GM12875 (cell line): ENCODE measurements around the gene TAB2.

Experiments used
- H3K4me3 ChIP-seq: one replicate; pipeline ENCODE4 v1.5.1; 2011; ENCODE audit warnings: low read depth, low read length, control low read depth
- TF ChIP-seq, protein P1 (sequence below): IDR thresholded peaks from 2 replicates; pipeline ENCODE4 v1.5.1; 2011; ENCODE audit warnings: low read depth, mild to moderate bottlenecking, control low read depth, inconsistent platforms, low read length, moderate library complexity, borderline replicate concordance; ENCODE audit not compliant: insufficient read depth

TAB2 gene

DNA sequence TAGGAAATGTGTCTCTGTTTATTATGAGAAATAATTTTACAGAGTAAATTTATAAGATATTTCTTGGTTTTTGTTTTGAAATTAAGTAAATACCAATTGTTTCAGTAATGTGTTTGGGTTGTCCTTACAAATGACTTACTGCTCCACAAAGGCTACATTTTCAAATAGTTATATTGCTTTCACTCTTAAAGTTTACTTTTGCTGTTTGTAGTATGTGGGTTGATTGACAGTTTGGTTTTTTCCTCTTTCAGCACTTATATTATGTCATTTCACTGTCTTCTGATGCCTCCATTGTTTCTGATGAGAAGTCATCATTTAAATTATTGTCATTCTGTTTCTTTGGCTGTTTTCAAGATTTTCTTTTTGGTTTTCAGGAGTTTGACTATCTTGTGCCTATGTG lies 47.7 kb downstream of the TAB2 start:
- no peak overlapping the region for H3K4me3 ChIP-seq
- TF ChIP-seq, protein P1, sequence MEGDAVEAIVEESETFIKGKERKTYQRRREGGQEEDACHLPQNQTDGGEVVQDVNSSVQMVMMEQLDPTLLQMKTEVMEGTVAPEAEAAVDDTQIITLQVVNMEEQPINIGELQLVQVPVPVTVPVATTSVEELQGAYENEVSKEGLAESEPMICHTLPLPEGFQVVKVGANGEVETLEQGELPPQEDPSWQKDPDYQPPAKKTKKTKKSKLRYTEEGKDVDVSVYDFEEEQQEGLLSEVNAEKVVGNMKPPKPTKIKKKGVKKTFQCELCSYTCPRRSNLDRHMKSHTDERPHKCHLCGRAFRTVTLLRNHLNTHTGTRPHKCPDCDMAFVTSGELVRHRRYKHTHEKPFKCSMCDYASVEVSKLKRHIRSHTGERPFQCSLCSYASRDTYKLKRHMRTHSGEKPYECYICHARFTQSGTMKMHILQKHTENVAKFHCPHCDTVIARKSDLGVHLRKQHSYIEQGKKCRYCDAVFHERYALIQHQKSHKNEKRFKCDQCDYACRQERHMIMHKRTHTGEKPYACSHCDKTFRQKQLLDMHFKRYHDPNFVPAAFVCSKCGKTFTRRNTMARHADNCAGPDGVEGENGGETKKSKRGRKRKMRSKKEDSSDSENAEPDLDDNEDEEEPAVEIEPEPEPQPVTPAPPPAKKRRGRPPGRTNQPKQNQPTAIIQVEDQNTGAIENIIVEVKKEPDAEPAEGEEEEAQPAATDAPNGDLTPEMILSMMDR = no peak

DNA sequence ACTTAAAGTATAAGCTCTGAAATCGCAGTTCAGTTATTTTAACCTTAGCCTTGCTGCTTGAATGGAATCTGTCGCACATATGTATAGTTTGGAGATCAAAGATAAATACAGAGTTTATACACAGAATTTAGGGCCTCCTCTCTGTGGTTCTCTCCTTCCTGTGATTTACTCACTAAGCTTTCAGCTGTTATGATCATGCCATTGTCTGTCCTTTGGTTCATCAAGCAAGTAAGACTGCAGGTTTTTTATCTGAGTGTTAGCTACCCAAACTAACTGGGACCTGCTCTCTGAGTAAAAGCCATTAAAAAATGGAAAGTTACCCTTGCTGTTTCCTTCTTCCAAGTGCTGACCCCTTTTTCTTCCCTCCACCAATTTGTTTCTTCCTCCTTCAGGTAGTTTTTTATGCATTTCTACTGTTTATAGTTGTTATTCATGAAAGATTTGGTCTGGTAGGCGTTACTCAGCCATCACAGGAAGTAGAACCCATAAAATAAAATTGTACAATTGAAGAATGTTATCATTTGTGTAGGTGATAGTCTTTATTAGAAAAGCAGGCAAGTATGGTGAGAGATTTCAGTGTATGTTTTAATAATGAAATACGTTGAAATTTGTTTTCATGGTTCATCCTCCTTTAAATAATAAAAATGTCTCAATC lies 48.9 kb downstream of the TAB2 start:
- TF ChIP-seq, protein P1 = no peak
- H3K4me3 ChIP-seq = no peak overlapping the region

DNA sequence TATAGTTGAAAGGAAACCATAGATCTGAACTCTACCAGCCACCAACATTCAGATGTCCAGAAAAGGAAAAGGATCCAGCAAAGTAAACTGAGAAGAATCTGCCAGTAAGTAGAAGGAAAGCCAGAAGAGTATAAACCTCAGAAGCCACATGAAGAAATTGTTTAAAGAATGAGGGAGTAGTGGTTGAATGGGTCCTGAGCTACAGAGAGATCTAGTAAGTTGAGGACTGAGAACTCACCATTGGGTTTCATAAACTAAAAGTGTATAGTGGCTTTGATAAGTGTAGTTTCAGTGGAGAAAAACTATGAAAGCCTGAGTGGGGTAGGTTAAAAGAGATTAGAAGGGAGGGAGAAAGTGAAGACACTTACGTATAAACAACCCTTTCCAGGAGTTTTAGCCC lies 50.6 kb downstream of the TAB2 start:
- H3K4me3 ChIP-seq = no peak overlapping the region

DNA sequence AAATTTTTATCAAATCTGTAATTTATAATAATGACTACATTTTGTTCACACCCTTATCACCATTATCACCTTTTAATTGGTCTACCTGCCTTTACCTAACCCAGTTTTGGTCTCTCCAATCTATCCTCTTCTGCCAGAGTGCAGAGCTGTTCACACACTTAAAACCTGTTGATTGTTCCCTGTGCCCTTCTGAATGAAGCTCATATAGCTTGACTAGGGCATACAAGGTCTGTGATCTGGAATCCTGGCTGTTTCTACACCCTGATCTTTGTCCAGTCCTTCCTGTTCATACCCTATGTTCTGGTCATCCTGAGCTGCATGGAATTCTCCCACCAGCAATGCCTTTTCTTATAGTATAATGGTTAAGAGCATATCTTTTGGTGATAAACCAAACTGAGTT lies 53.6 kb downstream of the TAB2 start:
- TF ChIP-seq, protein P1 = no peak
- H3K4me3 ChIP-seq = no peak overlapping the region

More for the DNA sequence above, 50.6 kb downstream of the TAB2 start:
- TF ChIP-seq, protein P1 = no peak

DNA sequence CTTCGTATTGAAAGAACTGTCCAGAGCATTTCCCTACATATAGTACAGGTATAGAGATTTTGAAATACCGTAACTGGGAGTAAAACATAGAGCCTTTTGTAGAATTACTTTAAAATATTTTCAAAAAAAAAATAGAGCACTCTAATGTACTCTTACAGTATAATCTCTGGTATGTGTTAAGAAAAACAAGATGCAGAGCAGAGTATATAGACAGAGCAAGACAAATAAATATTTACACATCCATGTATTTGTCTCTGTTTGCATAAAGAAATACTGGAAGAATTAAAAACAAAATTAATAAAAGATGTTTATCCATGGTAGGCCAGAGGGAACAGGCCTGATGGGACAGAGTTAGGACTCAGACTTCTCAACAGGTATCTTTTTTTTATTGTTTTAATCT lies 54.5 kb downstream of the TAB2 start:
- TF ChIP-seq, protein P1 = no peak

DNA sequence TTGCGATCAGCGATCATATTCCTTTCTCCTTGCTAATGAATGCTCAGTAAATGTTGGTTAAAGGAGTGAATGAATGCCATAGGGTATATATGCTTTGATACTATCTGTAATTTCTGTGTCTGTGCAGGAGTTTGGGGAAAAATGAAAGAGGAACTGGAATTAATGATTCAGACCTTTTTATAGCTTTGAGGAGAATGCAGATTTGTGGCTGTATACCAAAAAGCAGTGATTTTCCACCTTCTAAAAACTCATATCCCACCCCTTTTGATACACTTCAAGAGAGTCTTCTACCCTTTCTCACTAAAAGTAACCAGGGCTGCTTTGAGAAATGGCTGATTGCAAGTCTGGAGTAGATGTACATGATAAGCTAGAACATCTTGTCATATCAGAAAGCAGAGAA lies 56.0 kb downstream of the TAB2 start:
- TF ChIP-seq, protein P1 = no peak
- H3K4me3 ChIP-seq = no peak overlapping the region

More for the DNA sequence above, 54.5 kb downstream of the TAB2 start:
- H3K4me3 ChIP-seq = no peak overlapping the region

DNA sequence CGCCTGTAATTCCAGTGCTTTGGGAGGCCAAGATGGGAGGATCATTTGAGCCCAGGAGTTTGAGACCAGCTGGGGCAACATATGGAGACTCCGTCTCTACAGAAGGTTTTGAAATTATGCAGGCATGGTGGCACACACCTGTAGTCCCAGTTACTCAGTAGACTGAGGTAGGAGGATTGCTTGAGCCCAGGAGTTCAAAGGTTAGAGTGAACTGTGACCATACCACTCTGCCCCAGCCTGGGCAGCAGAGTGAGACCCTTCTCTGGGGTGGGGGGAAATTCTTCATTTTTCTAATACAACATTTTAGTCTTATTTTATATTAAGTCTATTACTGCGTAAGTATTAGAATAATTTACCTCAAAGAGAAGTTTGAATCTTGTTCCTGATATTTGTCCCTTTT lies 62.5 kb downstream of the TAB2 start:
- TF ChIP-seq, protein P1 = no peak

More for the DNA sequence above, 62.5 kb downstream of the TAB2 start:
- no peak overlapping the region for H3K4me3 ChIP-seq
